ENCODE data around the gene CLPTM1.
A peak's percentile ranks its signal among the peaks of the same experiment; 100 is the strongest.
"Not testable (repeated sequence)": the region's sequence is repeated elsewhere in the genome, so short reads cannot be mapped to it uniquely, and the experiment has no call there.

The CLPTM1 gene

GRCh38 chr19:44954649-44955504 is at the start of gene CLPTM1:
CLPTM1 (plus strand) TSS chr19:44955380; CDS start chr19:44955396, 16 bp downstream.
- DNase-seq: peak; percentile 96

- no peak for DNase-seq
Observed at GRCh38 chr19:44905437-44906160, 49.6 kb upstream of the CLPTM1 start, which contains the start of gene APOE. APOE (plus strand) TSS chr19:44905796; CDS start chr19:44906625, 829 bp downstream.

GRCh38 chr19:44907613-44908012 is 47.6 kb upstream of the CLPTM1 start:
- no peak for DNase-seq

- DNase-seq: no peak
Observed at GRCh38 chr19:44908074-44908835, 46.9 kb upstream of the CLPTM1 start.

GRCh38 chr19:44908836-44909261 is 46.3 kb upstream of the CLPTM1 start:
- no peak for DNase-seq

- no peak for DNase-seq
Observed at GRCh38 chr19:44909775-44910174, 45.4 kb upstream of the CLPTM1 start.

- not testable (repeated sequence) for DNase-seq
Observed at GRCh38 chr19:44911896-44912295, 43.3 kb upstream of the CLPTM1 start.

DNA sequence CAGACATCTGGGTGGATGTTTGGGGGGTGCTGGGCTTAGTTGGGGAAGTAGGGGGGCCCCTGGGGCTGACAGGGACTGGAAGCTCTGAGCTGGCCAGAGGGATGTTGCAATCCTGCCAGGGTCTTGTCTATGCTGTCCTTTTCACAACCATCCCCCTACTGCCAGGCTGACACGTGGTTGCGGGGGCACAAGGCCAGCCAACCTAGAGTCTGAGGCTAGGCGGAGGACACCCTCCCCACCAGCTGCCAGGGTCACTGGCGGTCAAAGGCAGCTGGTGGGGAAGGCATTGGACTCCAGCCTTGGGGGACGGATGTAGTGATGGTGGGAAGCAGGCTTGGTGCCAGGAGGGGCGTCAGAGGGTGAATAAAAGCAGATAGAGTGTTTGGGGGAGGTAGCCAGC is 42.3 kb upstream of the CLPTM1 start:
- DNase-seq: no peak

DNA sequence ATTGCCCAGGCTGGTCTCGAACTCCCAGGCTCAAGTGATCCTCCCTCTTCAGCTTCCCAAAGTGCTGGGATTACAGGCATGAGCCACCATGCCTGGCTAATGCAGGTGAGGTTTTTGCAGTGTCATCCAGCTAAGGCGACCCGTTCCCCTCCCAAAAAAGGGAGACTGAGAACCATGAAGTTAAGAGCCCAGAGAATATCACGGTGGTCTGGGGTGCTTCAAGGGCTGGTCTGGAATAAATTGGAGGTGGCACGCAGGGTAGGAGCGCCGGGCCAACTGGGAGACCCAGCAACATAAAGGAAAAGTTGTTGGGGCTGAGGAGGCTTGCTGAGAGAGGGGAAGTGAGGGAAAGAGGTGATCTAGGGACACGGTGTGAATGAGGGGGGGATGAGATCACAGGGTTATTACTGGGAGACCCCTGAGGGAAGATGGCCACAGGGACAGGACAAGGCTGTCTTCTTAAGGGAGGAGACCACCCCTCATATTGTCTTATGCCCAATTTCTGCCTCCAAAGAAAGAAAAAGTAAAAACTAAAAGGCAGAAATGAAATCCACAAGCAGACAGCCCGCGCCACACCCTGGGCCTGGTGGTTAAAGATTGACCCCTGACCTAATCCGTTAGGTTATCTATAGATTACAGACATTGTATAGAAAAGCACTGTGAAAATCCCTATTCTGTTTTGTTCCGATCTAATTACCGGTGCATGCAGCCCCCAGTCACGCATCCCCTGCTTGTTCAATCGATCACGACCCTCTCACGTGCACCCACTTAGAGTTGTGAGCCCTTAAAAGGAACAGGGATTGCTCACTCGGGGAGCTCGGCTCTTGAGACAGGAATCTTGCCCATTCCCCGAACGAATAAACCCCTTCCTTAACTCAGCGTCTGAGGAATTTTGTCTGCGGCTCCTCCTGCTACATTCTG is 41.4 kb upstream of the CLPTM1 start:
- DNase-seq: not testable (repeated sequence)

DNA sequence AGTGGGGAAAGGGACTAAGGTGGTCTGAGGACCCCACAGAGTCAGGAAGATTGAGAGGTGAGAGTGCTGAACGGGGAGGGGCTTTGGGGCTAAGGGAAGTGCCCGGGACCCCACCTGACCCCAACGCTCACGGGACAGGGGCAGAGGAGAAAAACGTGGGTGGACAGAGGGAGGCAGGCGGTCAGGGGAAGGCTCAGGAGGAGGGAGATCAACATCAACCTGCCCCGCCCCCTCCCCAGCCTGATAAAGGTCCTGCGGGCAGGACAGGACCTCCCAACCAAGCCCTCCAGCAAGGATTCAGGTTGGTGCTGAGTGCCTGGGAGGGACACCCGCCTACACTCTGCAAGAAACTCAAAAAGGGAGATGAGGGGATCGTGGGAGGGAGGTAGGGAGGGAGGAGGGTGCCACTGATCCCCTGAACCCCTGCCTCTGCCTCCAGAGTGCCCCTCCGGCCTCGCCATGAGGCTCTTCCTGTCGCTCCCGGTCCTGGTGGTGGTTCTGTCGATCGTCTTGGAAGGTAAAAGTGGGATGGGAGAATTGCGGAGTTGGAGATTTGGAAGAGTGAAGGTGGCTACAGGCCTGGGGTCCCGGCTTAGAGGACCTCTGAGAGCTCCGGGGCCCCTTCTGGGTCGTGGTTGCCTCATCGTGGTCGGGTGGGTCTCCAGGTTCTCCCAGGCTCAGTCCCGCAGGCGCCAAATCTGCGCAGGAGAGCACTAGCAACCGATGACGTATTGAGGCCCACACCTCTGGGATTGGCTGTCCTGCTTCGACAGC is 40.6 kb upstream of the CLPTM1 start, which contains the start of gene APOC1:
Gene APOC1 (plus strand): TSS at position 176 of the 774 bp plus-strand sequence. CDS start 284 bp downstream, at position 460.
- peak; percentile 77 for DNase-seq

GRCh38 chr19:44924243-44924725 is 30.9 kb upstream of the CLPTM1 start:
- DNase-seq: no peak

DNA sequence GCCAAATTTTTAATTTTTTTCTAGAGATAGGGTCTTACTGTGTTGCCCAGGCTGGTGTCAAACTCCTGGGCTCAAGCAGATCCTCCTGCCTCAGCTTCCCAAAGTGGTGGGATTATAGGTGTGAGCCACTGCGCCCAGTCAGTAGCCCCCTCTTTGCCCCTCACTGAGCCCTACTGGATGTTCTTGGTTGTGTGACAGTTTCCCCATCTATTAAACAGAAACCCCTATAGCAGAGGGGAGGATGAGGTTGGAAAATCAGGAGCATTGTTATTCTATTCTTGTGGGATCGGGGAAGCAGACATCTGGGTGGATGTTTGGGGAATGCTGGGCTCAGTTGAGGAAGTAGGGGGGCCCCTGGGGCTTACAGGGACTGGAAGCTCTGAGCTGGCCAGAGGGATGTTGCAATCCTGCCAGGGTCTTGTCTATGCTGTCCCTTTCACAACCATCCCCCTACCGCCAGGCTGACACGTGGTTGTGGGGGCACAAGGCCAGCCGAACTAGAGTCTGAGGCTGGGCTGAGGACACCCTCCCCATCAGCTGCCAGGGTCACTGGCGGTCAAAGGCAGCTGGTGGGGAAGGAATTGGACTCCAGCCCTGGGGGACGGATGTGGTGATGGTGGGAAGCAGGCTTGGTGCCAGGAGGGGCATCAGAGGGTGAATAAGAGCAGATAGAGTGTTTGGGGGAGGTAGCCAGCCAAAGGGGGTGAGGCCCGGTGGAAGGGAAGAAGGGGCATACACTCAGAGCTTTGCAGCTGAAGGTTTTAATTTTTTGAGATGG is 29.9 kb upstream of the CLPTM1 start:
- no peak for DNase-seq

DNA sequence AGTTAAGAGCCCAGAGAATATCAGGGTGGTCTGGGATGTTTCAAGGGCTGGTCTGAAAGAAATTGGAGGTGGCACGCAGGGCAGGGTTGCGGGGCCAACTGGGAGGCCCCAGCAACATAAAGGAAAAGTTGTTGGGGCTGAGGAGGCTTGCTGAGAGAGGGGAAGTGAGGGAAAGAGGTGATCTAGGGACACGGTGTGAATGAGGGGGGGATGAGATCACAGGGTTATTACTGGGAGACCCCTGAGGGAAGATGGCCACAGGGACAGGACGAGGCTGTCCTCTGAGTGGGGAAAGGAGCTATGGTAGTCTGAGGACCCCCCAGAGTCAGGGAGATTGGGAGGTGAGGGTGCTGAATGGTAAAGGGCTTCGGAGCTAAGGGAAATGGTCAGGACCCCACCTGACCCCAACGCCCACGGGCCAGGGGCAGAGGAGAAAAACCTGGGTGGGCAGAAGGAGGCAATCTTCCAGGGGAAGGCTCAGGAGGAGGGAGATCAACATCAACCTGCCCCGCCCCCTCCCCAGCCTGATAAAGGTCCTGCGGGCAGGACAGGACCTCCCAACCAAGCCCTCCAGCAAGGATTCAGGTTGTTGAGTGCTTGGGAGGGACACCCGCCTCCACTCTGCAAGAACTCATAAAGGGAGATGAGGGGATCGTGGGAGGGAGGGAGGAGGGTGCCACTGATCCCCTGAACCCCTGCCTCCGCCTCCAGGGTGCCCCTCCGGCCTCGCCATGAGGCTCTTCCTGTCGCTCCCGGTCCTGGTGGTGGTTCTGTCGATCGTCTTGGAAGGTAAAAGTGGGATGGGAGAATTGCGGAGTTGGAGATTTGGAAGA is 28.7 kb upstream of the CLPTM1 start:
- DNase-seq: not testable (repeated sequence)

DNA sequence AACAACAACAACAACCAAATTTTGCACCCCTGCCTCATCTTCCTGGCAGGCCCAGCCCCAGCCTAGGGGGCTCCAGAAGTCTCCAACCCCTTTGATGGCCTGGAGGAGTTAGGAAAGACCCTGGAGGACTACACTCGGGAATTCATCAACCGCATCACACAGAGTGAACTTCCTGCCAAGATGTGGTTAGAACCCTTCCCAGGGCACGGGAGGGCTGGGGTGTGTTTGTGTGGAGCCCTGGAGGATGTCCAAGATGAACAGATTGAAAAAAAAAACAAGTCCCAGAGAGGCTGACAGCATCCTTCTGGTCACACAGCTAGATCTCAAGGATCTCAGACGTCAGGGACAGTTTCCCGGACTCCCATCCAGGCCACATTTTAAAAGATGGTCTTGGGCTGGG is 27.4 kb upstream of the CLPTM1 start:
- no peak for DNase-seq

DNA sequence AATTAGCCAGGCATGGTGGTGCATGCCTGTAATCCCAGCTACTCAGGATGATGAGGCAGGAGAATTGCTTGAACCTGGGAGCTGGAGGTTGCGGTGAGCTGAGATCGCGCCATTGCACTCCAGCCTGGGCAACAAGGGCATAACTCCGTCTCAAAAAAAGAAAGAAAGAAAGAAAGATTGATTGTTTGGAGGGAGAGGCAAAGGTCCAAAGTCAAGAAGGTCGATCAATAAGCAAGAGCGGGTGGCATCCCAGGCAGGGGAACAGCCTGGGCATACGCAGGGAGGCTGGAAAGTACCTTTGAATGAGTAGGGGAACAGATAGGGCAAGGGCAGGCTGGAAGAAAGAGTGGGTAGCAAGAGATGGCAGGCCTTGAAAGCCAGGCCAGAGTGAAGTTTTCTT is 25.1 kb upstream of the CLPTM1 start:
- DNase-seq: no peak

DNA sequence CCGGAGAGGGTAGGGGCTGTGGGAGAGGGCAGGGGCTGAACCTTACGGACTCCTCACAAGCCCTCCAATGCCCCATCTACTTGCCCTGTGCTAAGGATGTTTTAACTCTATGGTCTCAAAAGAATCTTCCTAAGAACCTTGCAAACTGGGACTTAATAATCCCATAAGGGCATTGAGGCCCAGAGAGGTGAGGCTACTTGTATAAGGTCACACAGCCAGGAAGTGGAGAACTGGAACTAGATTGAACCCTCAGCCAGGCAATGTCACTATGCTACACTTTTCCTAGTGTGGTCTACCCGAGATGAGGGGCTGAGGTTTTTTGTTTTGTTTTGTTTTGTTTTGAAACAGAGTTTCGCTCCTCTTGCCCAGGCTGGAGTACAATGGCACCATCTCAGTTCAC is 23.6 kb upstream of the CLPTM1 start:
- no peak for DNase-seq

GRCh38 chr19:44939668-44940067 is 15.5 kb upstream of the CLPTM1 start:
- DNase-seq: no peak

DNA sequence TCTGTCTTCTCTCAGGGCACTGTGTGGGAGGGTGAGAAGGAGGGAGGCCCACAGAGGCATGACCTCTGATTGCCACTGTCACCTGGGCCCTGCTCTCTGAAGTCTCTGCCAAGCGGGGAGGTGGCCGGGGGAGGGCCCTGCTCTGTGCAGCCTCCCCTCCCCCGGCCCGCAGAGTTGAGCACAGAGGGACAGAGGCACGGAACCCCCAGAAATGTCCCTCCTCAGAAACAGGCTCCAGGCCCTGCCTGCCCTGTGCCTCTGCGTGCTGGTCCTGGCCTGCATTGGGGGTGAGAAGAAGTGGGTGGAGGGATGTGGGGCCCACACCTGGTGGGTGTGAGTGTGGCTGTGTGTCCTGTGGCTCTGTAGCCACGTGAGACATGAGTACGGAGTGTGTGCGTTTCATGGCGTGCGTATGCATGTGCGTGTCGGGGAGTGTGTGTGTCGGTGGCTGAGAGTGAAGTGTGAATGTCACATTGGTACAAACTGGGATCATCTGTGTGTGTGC is 13.1 kb upstream of the CLPTM1 start, which contains the start of gene APOC4:
Gene APOC4 (plus strand): TSS at position 171 of the 505 bp plus-strand sequence. CDS start 41 bp downstream, at position 212.
- DNase-seq: no peak

DNA sequence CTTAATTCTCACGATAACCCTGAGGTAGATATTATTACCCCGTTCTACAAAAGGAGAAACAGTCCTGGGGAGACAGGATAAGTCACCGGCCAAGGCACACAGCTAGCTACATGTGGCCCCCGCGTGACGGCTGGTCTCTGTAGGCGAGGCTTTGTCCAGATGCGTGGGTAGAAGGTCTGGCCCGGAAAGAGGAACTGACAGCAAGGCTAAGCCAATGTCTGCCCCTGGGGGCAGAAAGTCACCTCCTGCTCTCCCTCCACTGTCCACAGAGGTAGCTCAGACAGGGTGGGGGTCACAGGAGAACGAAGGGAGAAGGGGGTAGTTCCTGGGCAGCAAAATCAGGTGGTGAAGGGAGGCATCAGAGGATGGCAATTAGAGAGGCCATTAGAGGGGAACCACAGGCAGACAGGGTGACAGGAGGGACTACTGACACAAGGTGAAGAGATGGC is 11.4 kb upstream of the CLPTM1 start:
- peak; percentile 53 for DNase-seq
